HG03432 (cell line): ENCODE data around the gene FNDC10.
"Not testable (repeated sequence)": the region's sequence is repeated elsewhere in the genome, so short reads cannot be mapped to it uniquely, and the experiment has no call there.

Experiments
- ATAC-seq: cut with Tn5 transposase; IDR thresholded peaks from one replicate; pipeline ENCODE4 v1.9.1; 2021; ENCODE audit warnings: mild to moderate bottlenecking, moderate library complexity; ENCODE audit not compliant: unreplicated experiment

The FNDC10 gene

DNA sequence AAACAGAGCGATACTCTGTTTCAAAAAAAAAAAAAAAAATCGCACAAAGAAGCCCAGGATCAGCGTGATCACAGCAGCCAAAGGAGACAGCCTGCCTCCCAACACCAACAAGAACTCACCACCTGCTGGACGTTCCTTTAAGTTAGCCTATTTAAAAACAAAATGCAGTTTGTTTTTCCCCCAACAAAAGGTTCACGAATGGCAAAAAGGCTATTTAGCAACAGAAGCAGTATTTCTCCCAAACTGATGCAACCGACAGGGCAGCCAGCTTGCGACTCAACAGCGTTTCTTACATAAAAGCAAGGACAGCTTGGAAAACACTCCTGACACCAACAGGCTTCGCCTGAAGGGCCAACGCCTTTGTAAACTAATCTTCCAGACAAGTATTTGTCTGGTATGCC is 32.0 kb downstream of the FNDC10 start:
- ATAC-seq = no peak

DNA sequence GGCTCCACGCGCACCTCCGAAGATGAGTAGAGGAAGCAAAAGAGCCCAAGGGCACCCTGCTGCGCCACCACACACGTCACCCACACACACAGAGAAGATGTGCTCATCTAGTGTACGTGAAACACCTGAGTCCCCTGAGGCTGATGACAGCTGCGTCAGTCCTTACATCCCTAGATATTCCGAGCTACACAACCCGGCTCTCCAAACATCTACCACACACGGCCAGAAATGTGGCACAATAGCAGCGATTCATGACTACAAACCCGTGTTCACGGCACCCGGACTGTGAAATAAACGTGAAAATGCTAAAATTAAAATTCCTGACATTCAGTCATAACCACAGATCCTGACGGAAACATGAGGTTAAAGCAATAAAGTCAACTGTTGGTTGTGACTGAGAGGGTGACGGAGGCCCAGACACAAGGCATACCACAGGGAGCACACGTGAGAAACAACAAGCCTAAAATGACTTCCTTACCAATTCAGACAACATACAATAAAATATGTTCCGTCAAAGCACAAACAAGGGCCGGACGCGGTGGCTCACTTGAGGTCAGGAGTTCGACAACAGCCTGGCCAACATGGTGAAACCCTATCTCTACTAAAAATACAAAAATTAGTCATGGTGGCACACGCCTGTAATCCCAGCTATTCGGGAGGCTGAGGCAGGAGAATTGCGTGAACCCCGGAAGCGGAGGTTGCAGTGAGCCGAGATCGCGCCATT is 32.6 kb downstream of the FNDC10 start:
- ATAC-seq = no peak

DNA sequence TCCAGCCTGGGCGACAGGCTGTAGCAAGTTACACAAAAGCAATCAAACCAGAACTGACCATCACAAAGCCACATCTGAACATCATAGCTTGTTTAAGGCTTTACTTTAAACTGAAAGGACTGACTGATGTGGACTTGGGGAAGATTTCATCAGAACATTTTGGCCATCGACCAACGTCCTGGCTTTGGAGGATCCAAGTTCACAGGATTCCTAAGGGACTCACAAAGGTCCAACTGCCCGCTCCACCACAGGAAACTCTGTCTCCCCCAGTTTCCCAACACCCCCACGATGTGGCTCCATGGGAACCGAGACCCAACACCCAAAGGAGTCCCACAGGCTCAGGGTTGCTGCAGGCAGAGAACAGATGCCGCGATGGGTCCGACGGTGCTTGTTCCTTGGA is 34.6 kb downstream of the FNDC10 start:
- no peak for ATAC-seq

DNA sequence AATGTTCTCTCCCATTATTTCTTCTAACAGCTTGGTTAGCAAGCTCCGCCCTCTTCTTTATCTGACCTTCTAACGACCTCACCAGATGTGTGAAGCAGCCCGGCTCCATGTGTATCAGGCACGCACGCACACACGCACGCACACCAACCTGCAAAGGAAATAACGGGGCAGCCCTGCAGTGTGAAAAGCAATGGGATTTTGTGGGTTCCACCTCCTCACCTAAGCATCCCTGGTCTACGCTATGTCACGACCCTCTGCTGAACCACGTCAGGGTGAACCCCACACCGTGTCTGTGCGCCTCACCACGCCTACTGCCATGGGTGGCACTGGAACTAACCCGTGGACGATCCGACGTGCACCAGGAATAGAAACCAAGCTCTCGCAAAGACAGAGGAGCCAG is 35.7 kb downstream of the FNDC10 start:
- ATAC-seq = no peak

DNA sequence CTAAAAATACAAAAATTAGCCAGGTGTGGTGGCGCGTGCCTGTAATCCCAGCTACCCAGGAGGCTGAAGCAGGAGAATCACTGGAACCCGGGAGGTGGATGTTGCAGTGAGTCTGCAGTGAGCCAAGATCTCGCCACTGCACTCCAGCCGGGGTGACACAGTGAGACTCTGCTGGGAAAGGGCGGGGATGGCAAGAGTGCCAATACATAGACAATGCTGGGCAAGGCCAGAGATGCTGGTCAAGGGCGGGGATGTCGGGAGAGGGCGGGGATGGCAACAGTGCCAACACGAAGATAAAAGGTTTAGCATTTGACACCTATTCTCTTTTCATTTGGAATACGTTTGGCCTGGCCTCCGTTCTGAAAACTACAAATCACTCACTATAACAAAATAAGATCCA is 36.2 kb downstream of the FNDC10 start:
- no peak for ATAC-seq

DNA sequence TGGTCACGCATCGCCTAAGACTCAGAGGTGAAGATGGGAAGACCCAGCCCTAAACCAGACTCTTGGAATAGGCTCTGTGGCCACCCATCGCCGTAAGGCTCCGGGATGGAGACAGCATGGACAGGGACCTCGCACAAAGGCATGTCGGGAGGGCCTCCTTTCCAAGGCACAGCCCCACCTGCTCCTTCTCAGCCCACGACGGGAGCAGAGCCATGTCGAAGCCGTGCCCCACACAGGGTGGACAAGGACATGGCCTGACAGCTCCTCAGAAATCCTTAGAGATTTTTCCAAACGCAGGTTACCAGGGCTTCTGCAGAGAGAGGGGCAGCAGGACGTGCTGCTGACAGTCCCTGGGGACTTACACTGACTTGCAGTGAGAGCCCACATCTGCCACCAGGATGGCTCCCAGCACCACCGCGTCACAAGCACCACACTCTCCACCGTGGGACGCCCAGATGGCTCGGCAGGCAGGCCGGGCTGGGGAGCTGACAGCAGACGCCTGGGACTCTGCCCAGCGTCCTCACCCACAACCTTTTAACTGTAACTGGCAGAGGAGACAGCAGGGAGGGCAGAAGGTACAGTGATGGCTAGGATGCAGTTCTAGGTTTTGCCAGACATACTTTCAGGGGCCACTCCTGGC is 37.3 kb downstream of the FNDC10 start:
- ATAC-seq = no peak

DNA sequence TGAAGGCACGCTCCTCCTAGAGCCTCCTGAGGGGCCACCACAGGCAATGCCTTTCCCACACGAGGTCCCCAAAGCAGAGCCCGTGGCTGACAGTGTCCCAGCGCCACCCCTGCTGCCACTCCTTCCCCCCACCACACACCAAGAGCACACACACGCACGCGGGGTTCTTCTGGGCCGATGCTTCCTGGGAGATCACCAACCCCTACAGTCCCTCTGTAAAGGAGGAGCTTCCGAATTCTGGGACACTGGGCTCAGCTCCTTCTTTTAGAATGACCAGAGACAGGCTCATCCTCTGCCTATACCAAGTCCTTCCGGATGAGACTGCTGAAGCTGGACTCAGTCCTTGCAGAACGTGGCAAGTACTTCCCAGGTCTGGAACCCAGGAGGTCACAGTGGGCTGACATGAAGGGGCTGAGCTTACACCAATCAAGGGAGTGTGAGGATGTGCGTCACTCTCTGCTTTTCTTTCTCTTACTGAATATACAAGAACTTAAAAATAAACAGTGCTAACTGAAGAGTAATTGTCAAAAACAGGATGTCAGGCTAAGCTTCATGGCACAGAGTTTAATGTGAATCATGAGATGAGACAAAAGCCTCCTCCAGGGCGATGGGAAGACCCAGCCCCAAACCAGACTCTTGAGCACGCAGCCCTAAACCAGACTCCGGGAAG is 38.0 kb downstream of the FNDC10 start:
- ATAC-seq = no peak

DNA sequence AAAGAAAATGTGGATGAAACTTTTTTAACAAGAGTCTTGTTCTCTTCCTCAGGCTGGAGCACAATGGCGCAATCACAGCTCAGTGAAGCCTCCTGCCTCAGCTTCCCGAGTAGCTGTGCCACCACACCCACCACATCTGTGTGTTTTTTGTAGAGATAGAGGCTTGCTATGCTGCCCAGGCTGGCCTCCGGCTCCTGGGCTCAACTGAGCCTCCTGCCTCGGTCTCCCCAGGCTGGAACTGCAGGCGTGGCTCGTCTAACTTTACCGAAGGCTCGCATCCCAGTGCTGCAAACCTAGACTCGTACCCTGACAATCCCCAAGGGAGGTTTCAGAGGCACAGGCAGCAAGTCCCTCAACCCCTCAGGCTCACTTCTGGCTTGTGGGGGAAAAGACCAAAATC is 39.8 kb downstream of the FNDC10 start:
- ATAC-seq = no peak

DNA sequence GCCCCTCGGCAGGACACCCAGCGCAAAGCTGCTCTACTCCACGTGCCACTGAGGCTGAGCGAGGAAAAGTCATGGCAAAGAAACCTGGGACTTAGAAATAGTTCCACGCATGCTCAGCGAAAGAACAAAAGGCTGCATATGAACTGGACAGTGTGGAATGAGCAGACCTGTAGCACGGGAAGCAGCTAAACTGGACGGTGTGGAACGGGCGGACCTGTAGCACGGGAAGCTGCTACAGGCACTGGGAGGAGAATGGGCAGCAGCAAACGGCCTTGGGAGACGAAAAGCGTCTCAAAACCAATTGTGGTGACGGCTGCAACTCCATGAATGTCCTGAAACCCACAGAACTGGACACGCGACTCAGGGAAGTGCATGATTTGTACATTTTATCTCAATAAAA is 40.9 kb downstream of the FNDC10 start:
- ATAC-seq = no peak

DNA sequence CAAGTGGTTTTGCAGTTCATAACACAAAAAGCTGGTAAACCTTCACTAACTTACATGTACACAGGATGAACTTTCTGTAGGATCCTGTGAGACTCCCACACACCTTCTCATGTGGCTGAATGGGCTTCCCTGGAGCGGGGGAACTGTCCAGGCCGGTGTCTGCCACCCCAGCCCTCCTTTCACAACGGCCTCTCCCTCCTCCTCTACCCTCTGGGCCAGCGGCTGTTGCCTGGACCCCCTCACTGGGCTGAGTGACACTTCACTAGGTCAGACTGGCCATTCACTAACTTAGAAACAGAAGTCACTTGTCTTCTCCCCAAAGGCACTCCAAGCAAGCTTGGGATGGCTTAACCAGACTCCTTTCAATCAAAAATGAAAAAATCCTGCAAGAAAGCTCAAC is 41.3 kb downstream of the FNDC10 start:
- ATAC-seq = no peak

DNA sequence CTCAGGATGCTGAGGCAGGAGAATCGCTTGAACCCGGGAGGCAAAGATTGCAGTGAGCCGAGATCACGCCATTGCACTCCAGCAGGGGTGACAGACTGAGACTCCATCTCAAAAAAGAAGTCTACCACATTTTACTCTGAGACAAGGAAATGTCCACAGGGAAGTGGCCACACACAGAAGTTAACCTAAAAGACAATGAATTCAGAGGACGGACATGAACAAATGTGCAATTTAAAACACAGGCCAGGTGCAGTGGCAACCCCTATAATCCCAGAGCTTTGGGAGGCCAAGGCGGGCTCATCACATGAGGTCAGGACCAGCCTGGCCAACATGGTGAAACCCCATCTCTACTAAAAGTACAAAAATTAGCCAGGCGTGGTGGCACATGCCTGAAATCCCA is 42.2 kb downstream of the FNDC10 start:
- ATAC-seq = not testable (repeated sequence)

DNA sequence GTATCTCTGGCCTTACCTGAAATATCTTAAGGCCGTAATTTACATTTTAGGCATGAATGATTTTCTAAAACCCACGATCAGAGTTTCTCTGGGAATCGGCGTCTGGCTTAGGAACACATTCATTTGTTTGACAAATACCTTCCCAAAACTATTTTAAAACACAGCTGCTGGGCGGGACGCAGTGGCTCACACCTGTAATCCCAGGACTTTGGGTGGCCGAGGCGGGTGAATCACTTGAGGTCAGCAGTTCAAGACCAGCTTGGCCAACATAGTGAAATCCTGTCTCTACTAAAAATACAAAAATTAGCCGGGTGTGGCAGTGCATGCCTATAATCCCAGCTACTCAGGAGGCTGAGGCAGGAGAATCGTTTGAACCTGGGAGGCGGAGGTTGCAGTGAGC is 43.0 kb downstream of the FNDC10 start:
- ATAC-seq = not testable (repeated sequence)

DNA sequence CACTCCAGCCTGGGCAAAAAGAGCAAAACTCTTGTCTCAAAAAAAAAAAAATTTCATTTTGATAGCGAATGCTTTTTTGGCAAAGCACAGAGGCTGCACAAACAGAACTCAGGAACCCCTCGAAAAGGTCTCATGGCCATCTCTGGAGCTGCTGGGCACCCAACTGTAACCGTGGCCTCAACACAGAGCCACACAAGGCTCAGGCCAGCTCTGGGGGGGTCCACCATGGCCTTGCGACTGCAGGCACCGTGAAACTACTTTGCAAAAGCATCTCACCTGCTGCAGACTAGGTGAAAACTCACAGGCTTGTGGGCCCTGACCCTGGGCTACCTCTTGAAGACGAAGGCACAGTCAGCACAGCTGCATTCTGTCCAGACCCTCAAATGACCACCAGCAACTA is 43.4 kb downstream of the FNDC10 start:
- ATAC-seq = no peak

DNA sequence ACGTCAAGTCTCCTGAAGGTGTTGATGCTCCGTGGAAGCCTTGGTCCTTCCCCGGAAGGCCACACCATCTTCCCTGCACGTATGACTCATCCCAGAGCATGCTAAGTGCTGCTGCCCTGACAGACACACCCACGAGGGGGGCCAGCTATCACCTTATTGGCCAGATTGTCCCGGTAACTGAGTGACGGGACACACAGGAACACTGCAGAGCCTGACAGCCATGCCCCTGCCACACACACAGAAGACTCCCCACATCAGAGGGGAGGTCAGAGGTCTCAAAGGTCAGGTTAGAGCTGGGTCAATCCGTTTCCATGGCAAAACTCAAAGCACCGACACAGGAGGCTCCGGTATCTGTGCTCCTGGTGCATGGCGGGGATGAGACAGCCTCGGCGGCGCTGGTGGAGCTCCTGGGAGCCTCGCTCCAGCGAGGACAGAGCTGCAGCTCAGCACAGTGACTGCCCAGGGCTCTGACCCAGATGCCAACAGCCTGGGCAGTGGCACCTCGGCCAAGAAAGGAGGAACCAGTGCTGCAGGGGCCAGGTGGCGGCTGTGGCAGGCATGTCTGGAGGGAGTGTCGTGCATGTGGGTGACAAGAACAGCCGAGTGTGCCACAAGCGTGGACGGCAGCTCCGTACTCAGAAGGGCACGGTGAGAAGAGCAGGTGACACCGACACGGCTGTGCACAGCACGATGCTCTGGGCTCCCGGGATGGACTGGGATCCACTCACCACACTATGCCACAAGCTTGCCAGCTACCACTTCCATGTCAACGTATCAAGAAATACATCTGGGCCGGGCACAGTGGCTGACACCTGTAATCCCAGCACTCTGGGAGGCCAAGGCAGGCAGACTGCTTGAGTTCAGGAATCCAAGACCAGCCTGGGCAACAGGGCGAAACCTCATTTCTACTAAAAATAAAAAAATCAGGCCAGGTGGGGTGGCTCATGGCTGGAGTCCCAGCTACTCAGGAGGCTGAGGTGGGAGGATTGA is 44.7 kb downstream of the FNDC10 start:
- no peak for ATAC-seq

DNA sequence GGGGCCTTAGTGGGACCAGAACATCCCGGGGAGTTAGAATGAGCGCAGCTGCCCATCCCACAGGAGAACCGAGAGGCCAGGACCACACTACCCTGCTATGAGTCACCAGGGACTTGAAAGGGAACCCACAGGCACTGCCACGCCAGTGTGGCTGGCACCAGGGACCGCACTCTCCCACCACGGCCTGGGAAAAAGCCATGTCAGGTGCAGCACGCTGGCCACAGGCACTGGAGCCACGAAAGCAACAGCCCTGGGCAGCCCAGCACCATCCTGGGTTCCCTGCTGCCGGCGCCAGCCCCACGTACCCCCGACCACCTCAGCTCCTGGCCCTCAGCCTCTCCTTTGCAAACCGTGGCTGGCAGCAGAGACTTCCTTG is 45.4 kb downstream of the FNDC10 start:
- no peak for ATAC-seq

DNA sequence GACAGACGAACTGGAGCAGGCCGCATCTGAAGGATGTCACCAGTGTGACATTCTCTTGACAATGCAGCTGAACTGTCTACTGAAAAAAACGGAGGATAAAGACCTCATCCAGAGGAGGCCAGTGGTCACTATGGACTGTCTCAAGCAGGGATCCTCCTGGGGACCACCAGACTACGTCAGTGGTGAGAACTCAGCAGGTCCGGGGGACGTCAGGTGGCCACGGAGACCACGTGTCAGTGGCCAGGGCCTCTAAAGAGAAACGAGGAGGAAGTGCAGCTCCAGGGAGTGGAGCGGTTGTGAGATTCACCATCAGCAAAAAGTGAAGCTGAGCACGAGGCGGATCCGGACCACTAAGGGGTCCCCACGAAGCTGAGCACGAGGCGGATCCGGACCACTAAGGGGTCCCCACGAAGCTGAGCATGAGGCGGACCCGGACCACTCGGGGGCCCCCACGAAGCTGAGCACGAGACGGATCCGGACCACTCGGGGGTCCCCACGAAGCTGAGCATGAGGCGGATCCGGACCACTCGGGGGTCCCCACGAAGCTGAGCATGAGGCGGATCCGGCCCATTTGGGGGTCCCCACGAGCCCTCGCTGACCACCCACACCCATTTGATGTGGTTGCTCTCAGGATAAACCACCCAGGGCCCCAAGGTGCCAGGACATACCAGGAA is 46.0 kb downstream of the FNDC10 start:
- ATAC-seq = no peak

DNA sequence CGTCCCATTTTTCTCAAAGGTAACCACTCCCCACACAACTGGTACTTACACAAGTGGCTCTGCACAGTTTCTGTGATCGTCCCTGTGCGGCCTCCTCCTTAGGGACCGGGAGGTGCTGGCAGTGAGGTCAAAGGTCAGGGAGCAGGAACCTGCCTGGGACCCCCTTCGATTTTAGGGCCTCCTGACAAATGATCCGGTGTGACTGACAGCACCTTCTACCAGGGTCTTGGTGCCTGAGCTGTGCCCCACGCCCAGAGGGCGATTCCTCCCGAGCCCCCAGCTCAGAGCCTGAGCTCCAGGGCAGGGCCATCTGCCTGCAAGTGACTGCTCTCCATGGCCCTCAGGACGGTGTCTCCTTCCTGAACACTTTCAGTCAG is 47.7 kb downstream of the FNDC10 start:
- ATAC-seq = no peak

DNA sequence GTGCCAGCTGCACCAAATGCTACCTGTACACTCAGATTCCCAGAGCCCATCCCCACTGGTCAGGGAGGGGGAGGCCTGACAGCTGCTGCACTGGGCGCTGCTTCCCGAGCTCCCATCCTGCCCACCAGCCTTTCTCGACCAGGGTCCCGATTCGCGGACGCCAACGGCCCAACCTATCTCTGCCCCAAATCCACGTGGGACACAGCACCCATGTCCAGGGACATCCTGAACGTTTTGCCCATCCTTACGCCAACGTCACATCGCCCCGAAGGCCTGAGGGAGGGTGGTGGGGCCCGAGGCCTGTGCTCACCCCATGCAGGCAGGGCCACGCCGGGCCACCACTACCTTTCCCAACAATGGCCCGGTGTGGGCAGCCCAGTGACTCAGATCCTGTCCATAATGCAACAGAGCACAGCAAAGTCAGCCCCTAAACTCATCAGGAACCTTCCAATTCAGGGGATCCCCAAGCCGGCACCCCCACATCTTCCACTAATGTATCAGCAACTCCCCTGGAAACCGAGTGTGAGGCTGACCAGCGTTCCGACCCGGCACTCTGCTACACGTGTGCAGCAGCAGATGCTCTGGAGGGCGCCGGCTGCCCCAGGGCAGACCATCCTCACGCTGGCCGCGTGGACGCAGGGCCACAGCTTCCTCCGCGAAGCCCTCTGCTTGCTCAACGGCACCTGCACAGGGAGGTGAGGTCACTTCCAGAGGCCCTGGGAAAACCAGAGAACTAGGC is 48.2 kb downstream of the FNDC10 start:
- no peak for ATAC-seq

DNA sequence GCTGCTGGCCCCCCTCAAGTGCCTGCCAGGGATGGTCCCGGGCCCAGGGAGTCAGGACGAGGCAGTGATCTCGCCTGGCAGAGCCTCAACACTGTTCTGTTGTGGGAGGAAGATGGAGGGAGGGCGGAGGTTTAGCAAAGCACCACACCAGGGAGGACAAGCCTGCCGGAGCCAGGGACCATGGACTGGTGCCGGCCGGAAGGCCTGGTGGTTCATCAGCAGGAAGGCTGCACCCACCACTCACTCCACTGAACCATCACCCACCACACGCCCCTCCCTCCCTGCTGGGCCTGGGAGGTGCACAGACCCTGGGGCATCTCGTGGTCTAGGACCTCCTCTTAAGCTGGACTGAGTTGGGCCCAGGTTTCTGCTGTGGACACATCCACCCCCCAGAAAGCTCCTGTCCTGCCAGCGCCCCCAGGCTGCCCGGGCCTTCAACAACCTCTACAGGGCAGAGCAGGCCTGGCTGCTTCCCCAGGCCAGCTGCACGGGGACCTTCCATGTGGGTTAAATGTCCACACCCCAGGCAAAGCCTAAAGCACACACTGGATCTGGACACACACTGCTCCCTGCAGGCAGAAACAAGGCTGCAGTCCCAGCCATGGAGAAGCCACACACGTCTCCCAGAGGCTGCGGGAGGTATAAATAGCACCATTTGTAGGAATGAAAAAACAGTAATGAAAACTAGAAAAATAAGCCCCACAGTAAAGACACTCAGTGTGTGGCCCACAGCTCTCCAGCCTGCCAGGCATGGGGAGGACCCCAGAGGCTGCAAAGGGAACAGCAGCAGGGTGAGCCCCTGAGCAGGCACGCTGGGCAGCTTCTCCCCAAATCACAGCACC is 49.1 kb downstream of the FNDC10 start:
- no peak for ATAC-seq
